HG02884 (cell line): ENCODE results near the gene ABCA13.

ENCODE experiments used
- ATAC-seq: cut with Tn5 transposase; IDR thresholded peaks from one replicate; pipeline ENCODE4 v1.9.1; 2021; ENCODE audit warnings: mild to moderate bottlenecking, moderate library complexity; ENCODE audit not compliant: unreplicated experiment

ABCA13 gene

DNA sequence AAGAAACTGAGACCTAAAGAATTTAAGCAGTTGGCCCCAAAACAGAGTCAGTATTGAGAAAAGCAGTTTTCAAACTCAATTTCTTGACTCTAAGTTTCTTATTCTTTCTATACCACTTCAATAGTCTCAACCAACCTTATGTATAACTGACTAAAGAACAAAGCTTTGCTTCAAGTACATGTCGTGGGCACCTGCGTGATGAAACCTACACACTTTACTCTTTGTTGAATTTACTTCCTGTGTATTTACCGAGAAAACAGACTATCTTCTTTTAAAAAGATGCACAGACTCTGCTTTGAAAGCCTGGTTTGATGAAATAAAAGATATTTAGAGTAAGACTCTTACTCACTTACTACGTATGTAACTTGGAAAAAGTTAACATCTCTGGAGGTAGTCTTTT, 455.9 kb downstream of the ABCA13 start:
- ATAC-seq: no peak

DNA sequence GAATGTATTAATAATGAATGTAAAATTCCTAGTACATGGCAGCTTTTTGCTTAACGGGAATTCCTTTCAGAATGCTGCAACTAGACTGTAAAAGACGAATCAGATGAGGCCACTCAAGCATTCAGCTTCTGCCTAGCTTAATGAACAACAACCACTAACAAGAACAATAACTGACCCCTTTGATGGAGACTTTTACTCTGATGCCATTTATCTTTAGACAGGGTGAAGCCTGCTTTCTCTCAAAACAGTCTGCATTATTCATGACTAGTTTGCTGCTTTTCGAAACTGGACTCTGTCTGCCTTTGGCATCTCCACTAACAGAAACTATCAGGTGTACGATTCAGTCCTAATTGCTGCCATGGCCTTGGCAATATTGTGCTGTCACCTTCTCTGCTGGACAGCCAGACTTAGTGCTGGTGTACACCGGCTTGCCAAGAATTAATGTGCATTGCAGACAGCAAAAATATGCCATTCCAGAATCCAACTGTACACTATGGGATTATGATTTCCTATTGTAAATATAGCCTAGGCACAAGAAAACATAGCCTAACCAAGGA, 457.6 kb downstream of the ABCA13 start:
- ATAC-seq: no peak

DNA sequence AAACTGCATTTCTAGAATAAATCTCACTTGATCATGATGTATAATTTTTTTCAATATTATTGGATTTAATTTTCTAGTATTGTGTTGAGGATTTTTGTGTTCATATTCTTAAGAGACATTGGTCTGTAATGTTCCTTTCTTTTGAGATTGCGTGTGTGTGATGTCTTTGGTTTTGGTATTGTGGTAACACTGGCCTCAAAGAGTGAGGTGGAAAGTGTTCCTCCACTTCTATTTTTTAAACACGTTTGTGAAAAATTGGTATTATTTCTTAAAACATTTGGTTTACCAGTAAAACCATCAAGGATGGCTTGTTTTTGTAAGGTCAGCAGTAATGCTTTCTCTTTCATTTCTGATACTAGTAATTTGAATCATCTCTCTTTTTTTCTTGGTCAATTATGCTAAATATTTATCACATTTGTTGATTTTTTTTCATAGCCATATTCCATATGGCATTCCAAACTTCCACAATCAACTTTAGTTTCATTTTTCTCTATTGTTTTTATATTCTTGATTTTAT, 462.9 kb downstream of the ABCA13 start:
- no peak for ATAC-seq

DNA sequence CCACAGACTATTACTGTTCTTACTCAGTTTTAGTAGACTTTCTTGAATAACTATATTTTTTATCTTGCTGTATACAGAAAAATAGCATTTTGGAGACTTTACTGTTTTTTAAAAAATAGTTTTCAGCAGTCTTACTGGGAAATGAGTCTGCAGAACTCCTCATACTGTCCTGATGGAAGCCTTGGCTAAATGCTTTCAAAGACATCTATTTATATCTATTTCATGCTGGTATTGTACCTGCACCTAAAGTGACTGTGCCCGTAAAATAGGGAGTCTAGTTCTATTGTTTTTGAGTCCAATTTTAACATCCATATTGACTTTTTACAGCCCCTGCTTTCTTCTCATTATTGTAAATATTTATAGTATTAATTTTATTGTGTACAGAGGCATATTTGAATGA, 464.5 kb downstream of the ABCA13 start:
- no peak for ATAC-seq

DNA sequence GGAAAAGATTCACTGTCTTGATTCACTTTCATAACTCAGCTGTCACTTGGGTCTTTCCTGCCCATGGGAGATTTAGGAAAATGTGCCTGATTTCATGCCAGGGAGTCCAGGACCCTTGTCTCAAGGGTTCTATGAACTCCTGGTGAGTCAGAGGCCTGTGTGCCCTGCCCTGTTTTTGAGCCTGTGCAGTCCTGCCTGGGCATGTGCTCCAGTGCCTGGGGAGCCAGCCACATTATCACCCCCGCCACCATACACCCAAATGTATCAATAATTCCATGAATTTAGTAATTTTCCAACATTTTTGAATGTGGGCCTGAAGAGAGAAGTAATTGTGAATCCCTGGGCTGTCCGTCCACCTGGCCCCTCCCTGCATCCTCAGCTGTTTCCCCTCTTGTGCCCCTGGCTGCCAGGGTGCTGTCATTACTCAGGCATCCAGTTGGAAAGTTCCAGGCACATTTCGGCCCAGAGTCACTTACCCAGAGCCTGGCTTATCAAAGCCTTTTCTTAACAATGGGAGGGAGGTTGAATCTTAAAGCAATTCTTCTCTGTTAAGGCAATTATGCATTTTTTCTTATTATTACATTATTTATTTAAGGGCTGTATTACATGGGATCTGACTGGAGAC, 465.2 kb downstream of the ABCA13 start:
- no peak for ATAC-seq

DNA sequence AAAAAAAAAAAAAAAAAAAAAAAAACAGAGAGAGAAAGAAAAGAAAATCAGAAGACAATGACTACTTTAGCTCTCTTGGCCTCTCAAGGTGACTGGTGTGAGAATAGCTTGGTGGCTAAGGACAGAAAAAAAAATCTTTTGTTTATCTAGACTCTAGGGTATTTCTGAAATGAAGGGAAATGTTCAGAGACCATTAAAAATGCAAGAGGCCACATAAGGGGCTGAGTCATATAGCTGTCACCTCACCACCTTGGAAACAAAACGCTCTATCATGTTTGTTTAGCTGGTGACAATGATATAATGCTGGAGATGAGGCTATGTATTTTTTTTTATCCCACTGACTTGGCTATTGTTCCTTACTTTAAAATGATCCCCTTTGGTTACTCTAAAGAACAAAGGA, 466.1 kb downstream of the ABCA13 start:
- ATAC-seq: no peak

DNA sequence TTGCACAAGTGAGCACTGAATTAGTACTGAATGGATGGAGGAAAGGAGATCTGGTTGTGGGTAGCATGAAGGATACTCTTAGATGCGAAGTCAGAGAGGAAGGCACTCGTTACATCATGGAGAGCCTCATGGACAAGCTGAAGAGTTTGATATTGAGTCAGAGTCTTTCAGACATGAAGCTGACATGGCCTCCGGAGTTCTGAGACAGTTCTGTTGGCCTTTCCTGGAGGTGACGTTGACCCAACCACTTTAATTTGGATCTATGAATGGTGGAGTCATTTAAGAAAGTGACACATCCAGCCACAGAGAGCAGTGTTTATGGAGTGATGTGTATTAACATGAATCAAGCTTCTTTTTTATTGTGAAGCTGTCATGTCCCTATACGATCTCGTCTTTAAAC, 466.8 kb downstream of the ABCA13 start:
- ATAC-seq: no peak

DNA sequence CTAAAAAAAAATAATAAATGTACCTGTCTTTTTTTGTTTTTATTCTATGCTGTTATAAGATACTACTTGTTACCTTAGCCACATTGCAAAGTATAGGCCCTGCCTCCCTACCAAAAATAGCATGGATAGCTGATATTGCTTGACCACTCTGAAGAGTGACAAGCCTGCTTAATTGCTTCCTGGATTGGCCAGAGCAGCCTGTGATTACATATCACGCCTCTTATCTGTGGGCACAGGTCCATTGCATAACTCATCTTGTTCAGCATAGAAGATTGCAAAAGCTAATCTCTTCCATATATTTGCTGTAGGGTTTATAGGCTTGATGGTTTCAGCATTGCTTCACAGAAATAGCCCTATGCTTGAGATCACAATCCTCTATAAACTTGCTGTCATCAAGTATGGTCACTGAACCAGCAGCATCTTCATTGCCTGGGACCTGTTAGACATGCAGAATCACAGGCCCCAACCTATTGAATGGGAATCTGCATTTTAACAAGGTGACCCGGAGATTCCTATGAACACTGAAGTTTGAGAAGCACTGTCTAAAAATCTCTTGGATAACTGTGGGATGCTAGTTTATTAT, 472.3 kb downstream of the ABCA13 start:
- no peak for ATAC-seq

DNA sequence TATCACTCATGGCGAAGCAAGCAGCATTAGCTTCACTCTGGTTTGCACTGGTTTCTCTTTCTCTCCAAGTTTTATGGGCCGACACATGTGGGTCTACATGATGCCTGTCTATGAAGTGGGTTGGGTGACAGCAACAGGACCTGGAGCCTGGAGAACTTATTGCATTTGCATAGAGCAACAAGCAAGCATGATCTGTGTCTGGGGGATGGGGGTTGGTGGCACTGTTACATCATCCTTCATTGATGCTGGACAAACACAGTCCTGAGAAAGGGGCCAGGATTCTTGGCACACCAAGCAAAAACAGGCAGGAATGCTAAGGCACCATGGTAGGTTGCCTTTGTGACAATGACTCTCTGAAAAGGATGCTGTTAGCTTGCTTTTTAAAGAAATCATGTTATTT, 486.9 kb downstream of the ABCA13 start:
- no peak for ATAC-seq

DNA sequence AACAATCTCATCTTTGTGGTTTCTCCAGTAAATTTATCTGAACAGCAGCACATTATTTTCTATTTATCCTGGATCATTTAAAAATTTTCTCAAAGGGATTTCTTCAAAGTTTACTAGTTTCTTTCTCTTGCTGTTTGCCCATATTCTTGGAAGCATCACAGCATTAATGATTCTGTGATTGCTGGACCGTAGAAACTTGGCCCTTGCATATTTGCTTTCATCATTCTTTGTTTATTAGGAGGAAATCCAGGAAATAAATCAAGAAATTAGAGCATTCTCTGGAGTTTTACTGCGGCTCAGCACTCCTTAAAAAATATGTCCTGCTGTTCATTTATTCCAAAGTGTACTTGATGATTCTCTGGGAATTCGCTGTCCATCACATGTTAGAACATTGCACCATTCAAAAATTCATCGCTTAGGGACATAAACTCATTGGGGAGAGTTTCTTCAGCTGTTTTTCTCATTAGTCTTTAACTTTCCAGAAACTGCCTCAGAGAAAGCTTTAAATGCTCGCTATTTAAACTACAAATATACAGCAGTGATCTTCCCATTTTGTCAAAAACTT, 489.1 kb downstream of the ABCA13 start:
- ATAC-seq: no peak

DNA sequence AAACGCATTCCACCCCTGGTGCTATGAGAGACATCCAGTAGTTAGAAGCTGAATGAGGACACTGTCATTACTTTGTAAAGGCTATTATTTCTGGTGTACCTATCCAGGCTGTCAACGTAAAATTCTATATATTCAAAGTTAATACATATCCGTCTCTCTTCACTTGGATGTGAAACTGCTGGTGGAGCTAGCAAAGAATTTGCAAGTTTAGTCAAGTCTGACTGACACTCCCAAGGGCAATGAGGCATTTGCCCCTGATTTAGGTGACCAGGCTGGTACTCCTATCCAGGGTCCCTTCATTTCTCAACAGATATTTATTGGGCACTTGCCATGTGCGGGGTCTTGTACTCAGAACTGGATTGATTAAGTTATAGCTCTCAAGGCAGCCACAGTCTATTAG, 493.0 kb downstream of the ABCA13 start:
- ATAC-seq: no peak

DNA sequence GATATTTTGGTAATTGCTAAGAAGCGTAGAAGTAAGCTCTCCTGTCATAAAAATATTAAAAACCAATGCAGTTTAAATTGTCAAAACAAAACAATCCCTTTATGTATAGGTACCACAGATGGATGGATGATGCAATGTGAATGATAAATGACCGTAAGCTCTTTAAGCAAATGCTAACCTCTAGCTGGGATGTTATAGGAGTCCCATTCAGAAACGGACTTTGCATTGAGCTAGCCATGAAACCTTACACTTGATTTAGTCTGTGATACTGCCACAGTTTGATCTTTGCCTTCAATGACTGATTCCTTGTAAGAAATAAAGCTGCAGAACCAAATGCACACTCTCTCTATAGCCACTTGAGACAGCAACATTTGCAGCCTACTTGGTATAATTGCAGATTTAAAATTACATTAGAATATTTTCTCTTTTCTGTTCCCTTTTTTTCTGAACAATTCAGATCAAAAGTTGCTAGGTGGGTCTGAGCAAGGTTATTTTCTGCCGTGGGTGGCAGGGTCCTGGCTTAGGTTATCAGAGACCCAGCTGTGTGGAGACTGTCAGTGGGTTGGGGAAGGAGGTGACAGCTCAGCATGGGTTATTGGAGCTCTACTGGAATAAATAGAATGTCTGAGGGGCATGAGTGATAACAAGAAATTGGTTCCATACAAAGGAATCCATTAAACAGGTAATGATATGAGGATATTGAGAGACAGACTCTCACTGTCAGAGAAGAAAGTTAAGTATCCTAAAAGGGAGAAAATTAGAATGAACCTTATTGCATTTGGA, 494.3 kb downstream of the ABCA13 start:
- no peak for ATAC-seq

DNA sequence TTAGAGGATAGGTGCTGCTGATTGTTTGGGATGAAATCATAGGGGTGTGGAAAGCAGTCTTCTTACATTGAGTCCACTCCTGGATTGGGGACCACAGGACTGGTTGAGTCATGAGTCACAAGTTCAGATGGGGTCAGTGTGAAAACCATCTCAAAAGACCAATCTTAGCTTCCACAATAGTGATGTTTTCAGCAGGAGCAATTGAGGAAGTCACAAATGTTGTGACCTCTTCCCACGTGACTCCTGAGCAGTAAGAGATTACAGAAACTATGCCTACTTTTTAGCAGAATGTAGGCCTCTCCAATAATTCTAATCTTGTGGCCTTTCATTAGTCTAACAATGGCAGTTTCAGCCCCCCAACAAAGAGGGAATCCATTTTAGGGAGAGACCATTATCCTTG, 496.1 kb downstream of the ABCA13 start:
- ATAC-seq: no peak

DNA sequence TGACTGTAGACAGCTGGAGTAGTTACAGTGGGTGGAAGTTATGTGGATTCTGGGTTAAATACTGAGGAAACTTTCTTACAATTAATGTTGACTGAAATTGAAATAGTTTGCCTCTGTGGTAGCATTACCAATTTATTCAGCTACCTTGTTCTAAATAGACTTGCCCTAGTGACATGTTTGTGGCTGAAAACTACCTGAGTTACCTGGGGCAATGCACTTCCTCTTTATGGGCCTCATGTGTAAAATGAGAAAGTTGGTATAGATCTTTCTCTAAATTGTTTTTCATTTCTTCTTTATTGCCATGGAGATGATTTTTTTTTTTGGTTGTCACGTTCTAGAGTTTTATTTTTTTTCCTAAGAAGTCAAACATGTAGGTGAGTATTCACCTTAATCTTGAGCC, 500.4 kb downstream of the ABCA13 start:
- ATAC-seq: no peak

DNA sequence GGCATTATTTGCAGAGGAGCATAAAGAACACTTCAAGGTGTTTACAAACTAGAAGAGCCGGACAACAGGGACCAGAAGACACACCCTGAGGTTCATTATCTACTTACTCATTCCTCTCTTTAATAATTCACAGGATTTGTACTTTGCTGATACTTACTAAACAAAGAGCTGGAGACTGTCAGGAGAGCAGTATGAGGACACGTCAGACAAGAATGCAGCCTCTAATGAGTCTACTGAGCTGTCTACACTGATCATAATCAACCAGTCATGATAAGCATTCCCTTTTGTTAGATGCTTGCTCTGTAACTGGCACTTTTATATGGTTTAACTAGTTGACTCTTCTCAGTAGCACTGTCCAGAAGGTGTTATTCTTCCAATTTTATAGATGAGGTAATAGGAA, 509.7 kb downstream of the ABCA13 start:
- no peak for ATAC-seq

DNA sequence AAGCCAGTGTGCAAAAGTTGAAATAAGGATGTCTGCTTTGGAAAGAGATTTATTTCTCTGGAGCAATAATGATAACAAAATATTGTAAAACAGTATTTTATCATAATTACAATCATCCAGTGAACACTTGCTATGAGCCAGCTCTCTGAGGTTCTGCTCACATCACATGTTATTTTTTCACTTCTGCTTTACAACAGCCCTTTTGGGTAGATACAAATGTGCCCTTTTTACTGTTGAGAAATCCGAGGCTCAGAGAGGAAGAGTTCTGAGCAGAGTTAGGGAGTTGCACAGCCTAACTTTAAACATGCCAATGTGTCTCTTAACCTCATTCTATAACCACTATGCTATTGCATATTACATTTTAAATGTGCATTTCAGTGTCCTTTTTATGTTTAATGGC, 520.5 kb downstream of the ABCA13 start:
- no peak for ATAC-seq
